HL-60 (cell line): ENCODE data around the gene ERFE.

Experiments used
- GABPA ChIP-seq: IDR thresholded peaks from 2 replicates; pipeline ENCODE4 v1.6.1; 2012; ENCODE audit warnings: low read depth
- POLR2AphosphoS5 ChIP-seq: IDR thresholded peaks from 2 replicates; pipeline ENCODE4 v1.6.1; 2012; ENCODE audit warnings: low read depth
- SPI1 ChIP-seq: IDR thresholded peaks from 2 replicates; pipeline ENCODE4 v1.6.1; 2012; ENCODE audit warnings: low read depth, mild to moderate bottlenecking, borderline replicate concordance
- TF ChIP-seq, protein P1 (sequence below): IDR thresholded peaks from one replicate; pipeline ENCODE4 v1.5.1; 2011; ENCODE audit warnings: low read length, control low read depth, inconsistent platforms; ENCODE audit not compliant: insufficient read depth
- TF ChIP-seq, protein P2 (sequence below): IDR thresholded peaks from 2 replicates; pipeline ENCODE4 v1.6.1; 2012; ENCODE audit warnings: low read depth; ENCODE audit not compliant: insufficient replicate concordance

DNA sequence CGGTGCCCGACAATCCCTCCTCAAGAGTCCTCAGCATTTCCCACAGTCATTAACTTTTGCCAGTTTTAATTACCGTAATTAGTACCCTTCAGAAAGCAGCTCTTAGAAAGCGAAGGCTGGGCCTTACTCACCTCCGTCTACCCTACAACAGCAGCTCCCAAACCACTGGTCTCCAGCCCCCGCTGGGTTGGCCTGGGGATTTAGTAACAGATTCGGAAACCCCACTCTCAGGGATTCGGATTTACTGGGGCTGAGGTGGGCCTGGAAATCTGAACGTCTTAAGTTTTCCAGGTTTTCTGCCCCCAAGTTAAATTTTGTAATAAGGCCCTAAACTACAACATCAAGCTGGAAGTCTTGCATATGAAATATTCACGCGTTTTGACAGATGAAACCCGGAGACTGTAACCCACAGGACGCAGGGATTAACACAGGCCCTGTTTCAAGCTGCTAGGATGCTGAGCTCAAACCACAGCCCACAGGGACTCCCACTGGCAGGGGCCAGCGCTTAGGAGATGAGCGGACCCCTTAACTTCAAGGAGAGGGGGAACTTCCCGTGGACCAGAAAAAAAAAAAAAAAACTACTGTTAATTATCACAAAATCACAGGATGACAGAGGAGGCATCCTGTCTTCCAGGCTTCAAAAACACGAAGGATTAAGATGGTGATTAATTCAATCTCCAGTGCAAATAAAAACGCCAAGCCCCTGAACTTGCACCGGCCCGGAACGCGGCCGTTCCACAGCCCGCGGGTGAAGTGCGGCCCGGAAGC, 43.7 kb downstream of the ERFE start:
- TF ChIP-seq, protein P1, sequence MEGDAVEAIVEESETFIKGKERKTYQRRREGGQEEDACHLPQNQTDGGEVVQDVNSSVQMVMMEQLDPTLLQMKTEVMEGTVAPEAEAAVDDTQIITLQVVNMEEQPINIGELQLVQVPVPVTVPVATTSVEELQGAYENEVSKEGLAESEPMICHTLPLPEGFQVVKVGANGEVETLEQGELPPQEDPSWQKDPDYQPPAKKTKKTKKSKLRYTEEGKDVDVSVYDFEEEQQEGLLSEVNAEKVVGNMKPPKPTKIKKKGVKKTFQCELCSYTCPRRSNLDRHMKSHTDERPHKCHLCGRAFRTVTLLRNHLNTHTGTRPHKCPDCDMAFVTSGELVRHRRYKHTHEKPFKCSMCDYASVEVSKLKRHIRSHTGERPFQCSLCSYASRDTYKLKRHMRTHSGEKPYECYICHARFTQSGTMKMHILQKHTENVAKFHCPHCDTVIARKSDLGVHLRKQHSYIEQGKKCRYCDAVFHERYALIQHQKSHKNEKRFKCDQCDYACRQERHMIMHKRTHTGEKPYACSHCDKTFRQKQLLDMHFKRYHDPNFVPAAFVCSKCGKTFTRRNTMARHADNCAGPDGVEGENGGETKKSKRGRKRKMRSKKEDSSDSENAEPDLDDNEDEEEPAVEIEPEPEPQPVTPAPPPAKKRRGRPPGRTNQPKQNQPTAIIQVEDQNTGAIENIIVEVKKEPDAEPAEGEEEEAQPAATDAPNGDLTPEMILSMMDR: no peak
- TF ChIP-seq, protein P2, sequence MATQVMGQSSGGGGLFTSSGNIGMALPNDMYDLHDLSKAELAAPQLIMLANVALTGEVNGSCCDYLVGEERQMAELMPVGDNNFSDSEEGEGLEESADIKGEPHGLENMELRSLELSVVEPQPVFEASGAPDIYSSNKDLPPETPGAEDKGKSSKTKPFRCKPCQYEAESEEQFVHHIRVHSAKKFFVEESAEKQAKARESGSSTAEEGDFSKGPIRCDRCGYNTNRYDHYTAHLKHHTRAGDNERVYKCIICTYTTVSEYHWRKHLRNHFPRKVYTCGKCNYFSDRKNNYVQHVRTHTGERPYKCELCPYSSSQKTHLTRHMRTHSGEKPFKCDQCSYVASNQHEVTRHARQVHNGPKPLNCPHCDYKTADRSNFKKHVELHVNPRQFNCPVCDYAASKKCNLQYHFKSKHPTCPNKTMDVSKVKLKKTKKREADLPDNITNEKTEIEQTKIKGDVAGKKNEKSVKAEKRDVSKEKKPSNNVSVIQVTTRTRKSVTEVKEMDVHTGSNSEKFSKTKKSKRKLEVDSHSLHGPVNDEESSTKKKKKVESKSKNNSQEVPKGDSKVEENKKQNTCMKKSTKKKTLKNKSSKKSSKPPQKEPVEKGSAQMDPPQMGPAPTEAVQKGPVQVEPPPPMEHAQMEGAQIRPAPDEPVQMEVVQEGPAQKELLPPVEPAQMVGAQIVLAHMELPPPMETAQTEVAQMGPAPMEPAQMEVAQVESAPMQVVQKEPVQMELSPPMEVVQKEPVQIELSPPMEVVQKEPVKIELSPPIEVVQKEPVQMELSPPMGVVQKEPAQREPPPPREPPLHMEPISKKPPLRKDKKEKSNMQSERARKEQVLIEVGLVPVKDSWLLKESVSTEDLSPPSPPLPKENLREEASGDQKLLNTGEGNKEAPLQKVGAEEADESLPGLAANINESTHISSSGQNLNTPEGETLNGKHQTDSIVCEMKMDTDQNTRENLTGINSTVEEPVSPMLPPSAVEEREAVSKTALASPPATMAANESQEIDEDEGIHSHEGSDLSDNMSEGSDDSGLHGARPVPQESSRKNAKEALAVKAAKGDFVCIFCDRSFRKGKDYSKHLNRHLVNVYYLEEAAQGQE: no peak
- TF ChIP-seq POLR2AphosphoS5: no peak
- TF ChIP-seq SPI1: no peak
- TF ChIP-seq GABPA: no peak
